Mesodermal cell (in vitro differentiated cells): ENCODE data around the gene ZBTB1.

Experiments used
- H3K27ac ChIP-seq: 2 replicates; pipeline ENCODE4 v1.7.0; 2013; ENCODE audit warnings: mild to moderate bottlenecking, low read depth, low read length, moderate library complexity; ENCODE audit not compliant: severe bottlenecking
- H3K36me3 ChIP-seq: 2 replicates; pipeline ENCODE4 v1.7.1; 2013; ENCODE audit warnings: mild to moderate bottlenecking, low read length, moderate library complexity; ENCODE audit not compliant: control insufficient read depth, insufficient read depth
- H3K4me1 ChIP-seq: one replicate; pipeline ENCODE4 v1.7.1; 2013; ENCODE audit warnings: mild to moderate bottlenecking, low read length; ENCODE audit not compliant: insufficient read depth, control insufficient read depth, poor library complexity, severe bottlenecking
- H3K4me3 ChIP-seq: 2 replicates; pipeline ENCODE4 v1.7.0; 2013; ENCODE audit warnings: low read length, control low read depth, mild to moderate bottlenecking; ENCODE audit not compliant: insufficient read depth, poor library complexity, severe bottlenecking; ENCODE audit errors: extremely low read depth
- H3K9me3 ChIP-seq: 2 replicates; pipeline ENCODE4 v1.7.1; 2013; ENCODE audit warnings: mild to moderate bottlenecking, low read length, moderate library complexity; ENCODE audit not compliant: control insufficient read depth
- WGBS, 2 experiments: methylation state at CpG; one replicate each; pipeline ENCODE4 v1.1.5; 2013; ENCODE audit warnings: missing lambda C conversion rate in 2 of 2; ENCODE audit not compliant: insufficient coverage in 2 of 2; 5-methylcytosine and 5-hydroxymethylcytosine counted together

ZBTB1 gene

GRCh38 chr14:64496764-64497163 is 7.8 kb upstream of the ZBTB1 start:
- peaks cover 9% of the 10 kb centered on the region for H3K4me1 ChIP-seq
- no peak overlapping the region for H3K27ac ChIP-seq
- peaks cover 27% of the 10 kb centered on the region for H3K36me3 ChIP-seq
- no peaks in the 10 kb centered on the region for H3K9me3 ChIP-seq
- no peak overlapping the region for H3K4me3 ChIP-seq

- H3K36me3 ChIP-seq, result peaks cover 17% of the 10 kb centered on the region
- no CpG with 5 or more reads among the region's 1 CpG for WGBS, 2 experiments
- peaks cover 17% of the 10 kb centered on the region for H3K4me1 ChIP-seq
- no peaks in the 10 kb centered on the region for H3K9me3 ChIP-seq
- no peak overlapping the region for H3K4me3 ChIP-seq
- no peak overlapping the region for H3K27ac ChIP-seq
Observed at GRCh38 chr14:64500088-64500487, 4.5 kb upstream of the ZBTB1 start.

GRCh38 chr14:64501411-64502171 is 3.0 kb upstream of the ZBTB1 start:
- peak overlapping the region; percentile 33 for H3K27ac ChIP-seq
- H3K36me3 ChIP-seq, result peaks cover 17% of the 10 kb centered on the region
- H3K4me3 ChIP-seq, result no peak overlapping the region
- 85% methylated on average over 6 to 7 of the region's 8 CpGs for WGBS, 2 experiments
- peaks cover 17% of the 10 kb centered on the region for H3K4me1 ChIP-seq
- H3K9me3 ChIP-seq, result no peaks in the 10 kb centered on the region

- peak overlapping the region; percentile 84 for H3K4me3 ChIP-seq
- H3K9me3 ChIP-seq, result no peaks in the 10 kb centered on the region
- H3K4me1 ChIP-seq, result peaks cover 26% of the 10 kb centered on the region
- H3K27ac ChIP-seq, result no peak overlapping the region
- H3K36me3 ChIP-seq, result peaks cover 17% of the 10 kb centered on the region
- WGBS, 2 experiments, result 75 to 83% methylated on average over 3 to 5 of the region's 6 CpGs
Observed at GRCh38 chr14:64502456-64502855, 2.1 kb upstream of the ZBTB1 start.

GRCh38 chr14:64502887-64503433 is 1.6 kb upstream of the ZBTB1 start:
- H3K36me3 ChIP-seq, result peaks cover 14% of the 10 kb centered on the region
- H3K27ac ChIP-seq, result peak overlapping the region; percentile 100
- peaks cover 31% of the 10 kb centered on the region for H3K4me1 ChIP-seq
- WGBS, 2 experiments, result 4 to 12% methylated on average over 20 to 25 of the region's 29 CpGs
- H3K4me3 ChIP-seq, result peak overlapping the region; percentile 84
- H3K9me3 ChIP-seq, result no peaks in the 10 kb centered on the region

GRCh38 chr14:64503434-64504309 is 898 bp upstream of the ZBTB1 start, which contains the start of gene ZBTB25:
Gene ZBTB25, minus strand, starts transcription at chr14:64503838. Its CDS starts 13,305 bp downstream, at chr14:64490533.
- Histone ChIP-seq H3K4me1 (peaks cover 36% of the 10 kb centered on the region), H3K36me3 (peaks cover 9% of the 10 kb centered on the region), H3K9me3 (no peaks in the 10 kb centered on the region), H3K4me3 (peak within 1 kb of the TSS; percentile 84), H3K27ac (peak within 1 kb of the TSS; percentile 100)
- 0 to 1% methylated on average over 36 to 40 of the region's 87 CpGs for WGBS, 2 experiments

GRCh38 chr14:64504897-64505794 is 576 bp downstream of the ZBTB1 start:
- no peaks in the 10 kb centered on the region for H3K9me3 ChIP-seq

GRCh38 chr14:64506721-64507120 is 2.2 kb downstream of the ZBTB1 start:
- Histone ChIP-seq H3K4me3 (peak overlapping the region; percentile 84), H3K27ac (no peak overlapping the region), H3K4me1 (peaks cover 35% of the 10 kb centered on the region), H3K9me3 (no peaks in the 10 kb centered on the region), H3K36me3 (peaks cover 5% of the 10 kb centered on the region)
- no CpG with 5 or more reads among the region's 3 CpGs for WGBS, 2 experiments

More at GRCh38 chr14:64504897-64505794, 576 bp downstream of the ZBTB1 start:
- WGBS, 2 experiments, result 1% methylated on average over 33 to 44 of the region's 68 CpGs
- H3K4me3 ChIP-seq, result peak overlapping the region; percentile 84
- peaks cover 40% of the 10 kb centered on the region for H3K4me1 ChIP-seq
- peak overlapping the region; percentile 100 for H3K27ac ChIP-seq
- H3K36me3 ChIP-seq, result no peaks in the 10 kb centered on the region

GRCh38 chr14:64507376-64508156 is 3.0 kb downstream of the ZBTB1 start:
- 94% methylated on average over 3 of the region's 4 CpGs; no CpG with 5 or more reads in 1 of the 2 experiments for WGBS, 2 experiments
- Histone ChIP-seq H3K4me3 (no peak overlapping the region), H3K27ac (no peak overlapping the region)

More at GRCh38 chr14:64507376-64508156, 3.0 kb downstream of the ZBTB1 start:
- Histone ChIP-seq H3K9me3 (no peaks in the 10 kb centered on the region), H3K36me3 (peaks cover 7% of the 10 kb centered on the region), H3K4me1 (peaks cover 28% of the 10 kb centered on the region)
